ENCODE results near the gene LIN52.
A peak's percentile ranks its signal among the peaks of the same experiment; 100 is the strongest.
"Not testable (repeated sequence)": the region's sequence is repeated elsewhere in the genome, so short reads cannot be mapped to it uniquely, and the experiment has no call there.

Gene LIN52

DNA sequence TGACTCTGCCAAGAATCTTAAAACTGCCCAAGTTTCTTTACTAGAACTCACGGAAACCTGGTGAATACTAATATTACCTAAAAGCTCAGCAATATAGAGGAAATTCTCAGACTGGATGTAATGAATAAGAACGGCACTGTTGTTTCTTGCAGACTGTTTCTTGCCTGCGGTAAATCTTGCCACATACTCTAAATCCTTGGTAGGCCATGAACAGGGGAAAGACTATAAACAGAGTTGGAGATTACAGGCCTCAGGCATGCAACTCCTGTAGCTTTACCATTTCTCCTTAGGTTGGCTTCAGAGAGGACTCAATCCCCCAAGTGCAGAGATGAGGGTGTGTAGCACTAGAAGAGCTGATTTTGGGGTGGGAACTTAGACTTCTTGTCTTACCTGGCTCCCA is 1.6 kb upstream of the LIN52 start:
- Mint-ChIP-seq H3K36me3 (no peaks in the 10 kb centered on the region), H3K9me3 (no peaks in the 10 kb centered on the region), H3K4me3 (peak overlapping the region; percentile 98), H3K27me3 (no peaks in the 10 kb centered on the region), H3K27ac (no peak overlapping the region), H3K4me1 (peaks cover 25% of the 10 kb centered on the region)
- ATAC-seq, result no peak

DNA sequence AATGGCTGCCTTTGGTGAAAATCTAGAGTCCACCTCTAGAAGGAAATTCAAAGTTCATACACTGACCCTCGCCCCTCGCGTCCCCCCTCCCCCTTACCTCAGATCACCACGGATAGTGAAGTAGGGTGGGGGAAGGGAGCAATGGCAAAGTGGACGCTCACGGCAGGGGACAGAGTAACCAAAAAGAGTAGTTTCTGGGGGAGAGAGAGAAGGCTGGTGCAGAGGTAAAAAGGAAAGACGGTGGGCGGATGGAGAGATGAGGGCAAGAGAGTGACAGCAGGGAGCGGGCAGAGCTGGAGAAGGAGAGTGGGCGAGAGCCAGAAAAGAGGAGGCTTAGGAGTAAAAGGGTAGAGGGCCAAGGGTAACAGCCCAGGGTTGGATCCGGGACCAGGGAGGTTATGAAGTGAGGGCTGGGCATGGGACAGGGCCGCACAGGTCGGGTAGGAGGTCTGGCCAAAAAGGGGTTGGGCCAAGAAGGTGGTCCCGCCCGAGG is 926 bp upstream of the LIN52 start:
- H3K4me1 Mint-ChIP-seq, result peaks cover 30% of the 10 kb centered on the region
- peaks cover 4% of the 10 kb centered on the region for H3K36me3 Mint-ChIP-seq
- peak overlapping the region; percentile 88 for H3K27ac Mint-ChIP-seq
- peak; percentile 22 for ATAC-seq
- no peaks in the 10 kb centered on the region for H3K27me3 Mint-ChIP-seq
- H3K4me3 Mint-ChIP-seq, result peak overlapping the region; percentile 98
- H3K9me3 Mint-ChIP-seq, result no peaks in the 10 kb centered on the region

DNA sequence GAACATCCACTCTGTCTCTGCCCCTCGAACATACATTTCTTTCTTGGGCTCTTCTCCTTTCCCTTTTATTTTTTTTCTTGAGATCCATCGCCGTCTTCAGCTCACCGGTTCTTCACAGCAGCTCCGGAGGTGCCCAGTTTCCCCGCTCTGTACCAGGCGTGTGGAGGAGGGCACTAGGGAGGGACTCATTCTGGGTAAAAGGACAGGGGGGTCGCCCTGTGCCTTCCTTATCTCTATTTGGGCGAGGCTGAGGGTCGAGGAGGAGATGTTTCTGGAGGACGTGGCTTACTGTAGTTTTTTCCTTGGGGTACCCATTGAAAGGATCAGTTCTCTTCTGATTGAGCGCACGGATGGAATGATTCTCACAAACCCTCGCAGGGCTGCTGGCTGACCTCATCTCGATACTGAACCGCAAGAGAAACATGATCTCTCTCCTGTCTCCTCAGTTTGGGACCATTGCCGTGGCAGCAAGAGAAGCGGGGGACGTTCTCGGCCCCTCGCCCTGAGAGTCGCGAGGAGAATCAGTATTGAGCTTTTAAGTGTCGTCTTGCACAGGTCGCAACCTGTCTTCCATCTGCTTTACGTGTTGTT is 386 bp downstream of the LIN52 start:
- Mint-ChIP-seq H3K4me1 (peaks cover 36% of the 10 kb centered on the region), H3K4me3 (peak overlapping the region; percentile 98), H3K27me3 (no peaks in the 10 kb centered on the region), H3K36me3 (peaks cover 10% of the 10 kb centered on the region), H3K9me3 (peaks cover 2% of the 10 kb centered on the region), H3K27ac (peak overlapping the region; percentile 88)
- ATAC-seq, result peak; percentile 0

DNA sequence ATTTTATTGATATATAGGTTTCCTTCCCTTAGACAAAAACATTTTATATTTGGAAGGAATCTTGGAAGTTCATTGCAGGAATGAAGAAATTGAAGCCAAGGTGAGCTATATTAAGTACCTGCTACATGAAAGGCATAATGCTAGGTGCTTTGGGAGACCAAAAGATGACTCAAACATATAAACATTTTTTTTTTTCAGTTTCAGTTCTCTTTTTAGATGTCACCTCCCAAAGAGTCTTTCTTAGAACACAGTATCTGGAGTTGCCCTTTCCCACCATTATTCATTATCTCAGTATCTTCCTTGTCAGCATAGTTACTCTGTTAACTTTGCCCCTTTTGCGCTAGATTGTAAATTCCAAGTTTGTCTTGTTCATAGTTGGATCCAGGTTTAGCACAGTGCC is 1.1 kb downstream of the LIN52 start:
- no peak for ATAC-seq
- Mint-ChIP-seq H3K27me3 (no peaks in the 10 kb centered on the region), H3K36me3 (peaks cover 14% of the 10 kb centered on the region), H3K4me3 (peak overlapping the region; percentile 98), H3K9me3 (peaks cover 2% of the 10 kb centered on the region), H3K27ac (peak overlapping the region; percentile 88), H3K4me1 (peaks cover 36% of the 10 kb centered on the region)

DNA sequence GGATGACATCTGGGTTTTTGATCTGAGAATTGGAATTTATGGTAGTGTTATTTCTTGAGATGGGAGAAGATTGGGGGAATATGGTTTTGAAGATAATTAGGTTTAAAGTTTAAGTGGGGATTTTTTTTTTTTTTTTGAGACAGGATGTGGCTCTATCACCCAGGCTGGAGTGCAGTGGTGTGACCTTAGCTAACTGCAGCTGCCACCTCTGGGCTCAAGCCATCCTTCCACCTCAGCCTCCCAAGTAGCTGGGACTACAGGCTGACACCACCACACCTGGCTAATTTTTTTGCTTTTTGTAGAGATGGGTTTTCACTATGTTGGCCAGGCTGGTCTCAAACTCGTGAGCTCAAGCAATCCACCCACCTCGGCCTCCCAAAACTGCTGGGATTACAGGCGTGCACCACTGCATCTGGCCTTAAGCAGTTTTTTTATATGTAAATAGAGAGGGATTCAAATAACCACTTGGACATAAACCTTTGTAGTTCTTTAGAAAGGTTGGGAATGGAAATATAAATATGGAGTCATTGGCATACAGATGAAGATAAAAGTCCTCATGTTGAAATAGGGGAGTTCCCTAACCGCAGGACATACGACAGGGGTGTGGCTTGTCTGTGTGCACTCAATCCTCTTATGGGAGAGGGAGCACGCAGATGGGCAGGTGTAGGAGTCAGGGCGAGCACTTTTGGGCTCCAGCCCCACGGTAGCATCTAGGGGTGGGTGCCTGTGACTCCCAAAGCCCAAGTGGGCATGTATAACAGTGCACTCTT is 4.7 kb downstream of the LIN52 start:
- Mint-ChIP-seq H3K27ac (no peak overlapping the region), H3K36me3 (peaks cover 17% of the 10 kb centered on the region), H3K4me1 (peaks cover 29% of the 10 kb centered on the region), H3K9me3 (peaks cover 2% of the 10 kb centered on the region), H3K27me3 (no peaks in the 10 kb centered on the region), H3K4me3 (no peak overlapping the region)
- ATAC-seq, result no peak

DNA sequence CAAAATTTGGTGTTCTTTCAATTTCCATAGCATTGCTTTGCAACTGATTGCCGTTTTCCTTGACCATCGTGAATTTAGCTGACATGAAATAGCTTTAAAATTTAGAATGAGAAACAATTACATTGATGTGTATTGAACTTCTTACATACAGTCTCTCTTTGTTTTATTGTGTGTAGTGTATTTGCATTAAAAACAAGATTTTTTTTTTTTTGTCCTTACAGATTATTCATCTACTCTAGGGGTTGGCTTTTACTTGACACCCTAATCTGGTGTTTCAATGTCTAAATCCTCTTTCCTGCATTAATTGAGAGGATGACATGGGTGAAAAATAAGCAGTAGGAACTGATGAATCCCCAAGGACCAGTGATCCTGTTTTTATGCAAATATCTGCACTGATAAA is 20.6 kb downstream of the LIN52 start:
- no peak for ATAC-seq

DNA sequence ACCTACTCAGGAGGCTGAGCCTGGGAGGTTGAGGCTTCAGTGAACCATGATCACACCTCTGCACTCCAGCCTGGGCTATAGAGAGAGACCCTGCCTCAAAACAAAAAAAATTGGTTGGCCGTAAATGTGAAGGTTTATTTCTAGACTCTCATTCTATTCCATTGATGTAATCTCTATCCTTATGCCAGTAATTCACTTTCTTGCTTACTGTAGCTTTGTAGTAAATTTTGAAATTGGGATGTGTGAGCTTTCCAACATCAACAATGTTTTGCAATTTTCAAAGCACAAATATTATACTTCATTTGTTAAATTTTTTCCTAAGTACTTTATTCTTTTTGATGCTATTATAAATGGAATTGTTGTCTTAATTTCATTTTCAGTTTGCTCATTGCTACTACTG is 24.6 kb downstream of the LIN52 start:
- no peak overlapping the region for H3K27ac Mint-ChIP-seq
- peaks cover 47% of the 10 kb centered on the region for H3K36me3 Mint-ChIP-seq
- ATAC-seq, result no peak
- H3K4me1 Mint-ChIP-seq, result no peaks in the 10 kb centered on the region
- H3K27me3 Mint-ChIP-seq, result no peaks in the 10 kb centered on the region
- no peak overlapping the region for H3K4me3 Mint-ChIP-seq
- no peaks in the 10 kb centered on the region for H3K9me3 Mint-ChIP-seq

More for the DNA sequence above, 20.6 kb downstream of the LIN52 start:
- H3K4me3 Mint-ChIP-seq, result no peak overlapping the region
- peaks cover 53% of the 10 kb centered on the region for H3K36me3 Mint-ChIP-seq
- no peaks in the 10 kb centered on the region for H3K27me3 Mint-ChIP-seq
- no peaks in the 10 kb centered on the region for H3K4me1 Mint-ChIP-seq
- no peak overlapping the region for H3K27ac Mint-ChIP-seq
- H3K9me3 Mint-ChIP-seq, result no peaks in the 10 kb centered on the region

DNA sequence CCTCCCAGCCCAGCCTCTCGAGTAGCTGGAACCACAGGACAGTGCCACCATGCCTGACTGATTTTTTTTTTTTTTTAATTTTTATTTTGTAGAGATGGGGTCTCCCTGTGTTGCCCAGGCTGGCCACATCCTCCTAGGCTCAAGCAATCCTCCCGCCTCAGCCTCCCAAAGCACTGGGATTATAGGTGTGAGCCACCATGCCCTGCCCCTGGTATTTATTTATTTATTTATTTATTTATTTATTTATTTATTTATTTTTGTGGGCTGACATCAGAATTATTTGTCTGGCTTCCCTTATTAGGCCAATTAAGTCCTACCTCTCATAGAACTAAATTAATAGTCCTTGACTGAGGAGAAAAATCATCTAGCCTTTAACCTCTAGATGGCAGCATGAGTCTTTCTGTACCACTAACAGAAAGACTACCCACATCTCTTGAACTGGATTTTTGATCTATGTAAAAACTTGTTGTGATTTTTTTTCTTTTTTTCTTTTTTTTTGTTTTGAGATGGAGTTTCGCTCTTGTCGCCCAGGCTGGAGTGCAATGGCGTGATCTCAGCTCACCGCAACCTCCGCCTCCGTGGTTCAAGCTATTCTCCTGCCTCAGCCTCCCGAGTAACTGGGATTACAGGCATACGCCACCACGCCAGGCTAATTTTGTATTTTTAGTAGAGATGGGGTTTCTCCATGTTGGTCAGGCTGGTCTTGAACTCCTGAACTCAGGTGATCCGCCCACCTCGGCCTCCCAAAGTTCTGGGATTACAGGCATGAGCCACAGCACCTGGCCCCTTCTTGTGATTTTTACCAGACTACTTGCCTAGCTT is 26.9 kb downstream of the LIN52 start:
- not testable (repeated sequence) for H3K4me3 Mint-ChIP-seq, H3K4me1 Mint-ChIP-seq, H3K27ac Mint-ChIP-seq, H3K27me3 Mint-ChIP-seq, H3K9me3 Mint-ChIP-seq
- peak; percentile 63 for ATAC-seq
- peaks cover 36% of the 10 kb centered on the region for H3K36me3 Mint-ChIP-seq

DNA sequence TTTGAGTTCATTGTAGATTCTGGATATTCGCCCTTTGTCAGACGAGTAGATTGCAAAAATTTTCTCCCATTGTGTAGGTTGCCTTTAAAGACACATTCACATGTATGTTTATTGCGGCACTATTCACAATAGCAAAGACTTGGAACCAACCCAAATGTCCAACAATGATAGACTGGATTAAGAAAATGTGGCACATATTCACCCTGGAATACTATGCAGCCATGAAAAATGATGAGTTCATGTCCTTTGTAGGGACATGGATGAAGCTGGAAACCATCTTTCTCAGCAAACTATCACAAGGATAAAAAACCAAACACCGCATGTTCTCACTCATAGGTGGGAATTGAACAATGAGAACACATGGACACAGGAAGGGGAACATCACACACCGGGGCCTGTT is 40.7 kb downstream of the LIN52 start:
- not testable (repeated sequence) for H3K27ac Mint-ChIP-seq, H3K4me1 Mint-ChIP-seq, H3K4me3 Mint-ChIP-seq, H3K27me3 Mint-ChIP-seq, H3K9me3 Mint-ChIP-seq, ATAC-seq
- H3K36me3 Mint-ChIP-seq, result peaks cover 20% of the 10 kb centered on the region

DNA sequence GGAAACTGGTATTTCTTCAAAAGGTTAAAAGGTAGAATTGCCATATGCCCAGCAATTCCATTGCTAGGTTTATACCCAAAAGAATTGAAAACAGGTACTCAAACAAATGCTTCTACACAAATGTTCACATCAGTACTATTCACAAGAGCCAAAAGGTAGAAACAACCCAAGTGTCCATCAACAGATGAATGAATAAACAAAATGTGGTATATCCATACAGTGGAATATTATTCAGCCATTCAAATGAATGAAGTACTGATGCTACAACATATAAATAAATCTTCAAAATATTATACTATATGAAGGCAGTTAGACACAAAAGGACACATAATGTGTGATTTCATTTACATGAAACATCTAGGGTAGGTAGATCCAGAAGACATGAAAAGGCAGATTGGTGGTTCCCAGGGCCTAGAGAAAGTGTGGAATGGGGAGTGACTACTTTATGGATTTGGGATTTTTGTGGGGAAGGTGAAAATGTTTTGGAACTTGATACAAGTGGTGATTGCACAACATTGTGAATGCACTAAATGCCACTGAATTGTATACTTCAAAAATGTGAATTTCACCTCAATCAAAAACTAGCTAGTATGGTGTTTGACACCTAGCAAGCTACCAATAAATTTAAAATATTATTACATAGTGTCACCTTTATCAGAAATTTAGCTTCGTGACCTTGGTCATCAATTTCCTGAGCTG is 41.7 kb downstream of the LIN52 start:
- Mint-ChIP-seq H3K27me3 (no peaks in the 10 kb centered on the region), H3K9me3 (peaks cover 3% of the 10 kb centered on the region), H3K36me3 (peaks cover 15% of the 10 kb centered on the region), H3K4me3 (no peak overlapping the region), H3K4me1 (no peaks in the 10 kb centered on the region), H3K27ac (no peak overlapping the region)
- ATAC-seq, result no peak

DNA sequence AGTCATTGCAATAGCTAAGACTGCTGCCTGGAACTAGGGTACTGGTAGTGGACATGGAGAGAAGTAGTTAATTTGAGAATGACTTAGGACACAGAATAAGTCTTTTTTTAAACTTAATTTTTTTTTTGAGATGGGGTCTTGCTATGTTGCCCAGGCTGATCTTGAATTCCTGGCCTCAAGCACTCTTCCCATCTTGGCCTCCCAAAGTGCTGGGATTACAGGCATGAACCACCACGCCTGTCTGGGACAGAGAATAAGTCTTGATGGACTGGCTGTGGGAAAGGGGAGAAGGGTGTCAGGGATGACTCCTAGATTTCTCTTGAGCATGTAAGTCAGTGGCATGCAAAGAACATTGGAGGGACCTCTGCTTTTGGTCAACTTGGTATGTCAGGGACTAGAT is 42.9 kb downstream of the LIN52 start:
- no peak overlapping the region for H3K4me3 Mint-ChIP-seq
- H3K27ac Mint-ChIP-seq, result no peak overlapping the region
- no peaks in the 10 kb centered on the region for H3K4me1 Mint-ChIP-seq
- no peak for ATAC-seq
- peaks cover 15% of the 10 kb centered on the region for H3K36me3 Mint-ChIP-seq
- H3K9me3 Mint-ChIP-seq, result peaks cover 3% of the 10 kb centered on the region
- H3K27me3 Mint-ChIP-seq, result no peaks in the 10 kb centered on the region

DNA sequence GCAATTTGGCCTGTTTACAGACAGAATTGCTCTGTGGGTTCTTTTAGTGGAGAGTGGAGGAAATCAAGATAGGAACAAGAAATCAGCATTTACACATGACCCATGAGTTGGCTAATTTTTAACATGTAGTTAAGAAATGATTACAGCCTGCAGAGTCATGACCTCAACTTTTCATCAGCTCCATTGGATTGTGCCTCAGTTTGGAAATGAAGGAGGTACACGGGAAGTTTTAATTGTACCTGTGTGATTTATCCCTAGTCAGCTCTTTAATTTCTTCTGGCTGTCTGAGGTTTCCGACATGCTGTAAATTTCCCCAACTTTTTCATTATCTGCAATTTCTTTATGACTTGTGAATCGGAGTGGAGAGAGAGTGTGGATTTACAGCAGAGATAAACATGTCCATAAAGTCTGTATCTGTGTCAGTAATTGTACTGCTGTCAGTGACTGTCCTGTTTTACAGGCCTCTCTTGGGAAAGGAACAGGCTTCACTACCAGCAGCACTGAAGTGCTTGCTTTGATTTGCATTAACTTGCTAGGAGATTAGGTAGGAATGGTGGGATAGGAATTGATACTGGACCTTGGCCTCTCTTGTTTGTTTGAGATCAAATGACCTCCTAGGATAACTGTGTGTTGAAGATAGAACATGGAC is 49.2 kb downstream of the LIN52 start:
- Mint-ChIP-seq H3K27me3 (no peaks in the 10 kb centered on the region), H3K27ac (no peak overlapping the region), H3K36me3 (peaks cover 12% of the 10 kb centered on the region), H3K9me3 (peaks cover 3% of the 10 kb centered on the region), H3K4me3 (no peak overlapping the region), H3K4me1 (peaks cover 14% of the 10 kb centered on the region)
- ATAC-seq, result no peak

DNA sequence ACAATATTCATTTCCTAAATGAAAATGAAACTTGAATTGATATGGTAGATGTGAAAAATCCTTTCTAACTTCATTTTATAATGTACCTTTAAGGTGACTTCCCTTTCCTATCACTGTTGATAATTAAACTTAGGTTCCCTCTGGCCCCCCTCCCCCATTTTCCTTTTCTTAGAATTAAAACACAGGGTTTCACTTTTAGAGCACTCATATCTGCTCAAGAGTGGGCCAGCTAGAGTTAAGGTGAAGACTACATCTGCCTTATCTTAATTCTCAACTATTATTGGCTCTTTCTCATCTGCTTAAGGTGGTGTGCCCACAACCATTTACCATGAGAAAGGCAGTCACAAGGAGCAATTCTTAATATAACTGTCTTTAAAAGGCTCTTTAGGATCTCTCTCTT is 49.7 kb downstream of the LIN52 start:
- Mint-ChIP-seq H3K9me3 (no peaks in the 10 kb centered on the region), H3K4me1 (peaks cover 14% of the 10 kb centered on the region), H3K27ac (no peak overlapping the region), H3K27me3 (no peaks in the 10 kb centered on the region), H3K4me3 (no peak overlapping the region), H3K36me3 (peaks cover 12% of the 10 kb centered on the region)
- ATAC-seq, result no peak

DNA sequence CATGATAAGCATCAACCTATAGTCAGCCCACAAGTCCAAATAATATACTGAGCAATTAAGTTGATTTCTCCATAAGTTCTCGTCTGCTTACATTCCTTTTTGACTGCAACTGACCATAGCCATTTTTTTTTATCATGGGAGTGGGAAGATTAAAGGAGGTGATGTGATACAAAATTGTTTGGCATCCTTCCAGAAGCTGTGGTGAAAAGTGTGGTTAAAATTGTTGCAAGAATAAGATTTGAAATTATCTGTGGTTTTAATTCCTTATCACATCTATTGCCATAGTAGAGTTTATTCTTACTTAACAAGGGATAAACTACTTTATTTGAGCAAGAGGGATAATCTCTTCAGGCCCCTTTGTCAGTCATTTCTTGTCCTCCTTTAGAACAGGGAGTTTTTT is 50.7 kb downstream of the LIN52 start:
- Mint-ChIP-seq H3K4me1 (peaks cover 18% of the 10 kb centered on the region), H3K4me3 (no peak overlapping the region), H3K36me3 (peaks cover 12% of the 10 kb centered on the region), H3K9me3 (no peaks in the 10 kb centered on the region), H3K27me3 (no peaks in the 10 kb centered on the region), H3K27ac (no peak overlapping the region)
- ATAC-seq, result no peak
